H1 (cell line): ENCODE data around the gene CACNA1F. TPM values are rescaled to one million over a fixed set of nuclear protein-coding genes. Genes with fewer than 3 reads are reported as not detected.

Experiments
- CTCF ChIA-PET: fragments of 300-600 bp; sonication (Branson Sonifier 250); formaldehyde crosslinking; loops from one replicate; lab custom pipeline; 2021; ENCODE audit not compliant: partially characterized antibody; lab: Charles Lee
- POLR2A ChIA-PET: fragments of 300-600 bp; sonication (Branson Sonifier 250); formaldehyde crosslinking; loops from one replicate; lab custom pipeline; 2021; ENCODE audit warnings: inconsistent platforms; ENCODE audit not compliant: partially characterized antibody; lab: Charles Lee
- DNase-seq, 2 experiments: peaks; one replicate each; pipeline versions ENCODE4 v3.0.0 to v3.0.0-alpha.2; 2010 to 2022; ENCODE audit warnings: low spot score in 2 of 2, low read depth in 1 of 2, mixed read lengths in 1 of 2
- FAIRE-seq: peaks from 2 replicates; lab custom pipeline; 2011; peaks lifted over from hg19 to GRCh38; lab: Jason Lieb, UNC
- H2AFZ ChIP-seq: 2 replicates; pipeline ENCODE4 v1.8.1; 2012; ENCODE audit warnings: low read length, inconsistent platforms
- H2AK5ac ChIP-seq: 2 replicates; pipeline ENCODE4 v1.6.1; 2013; ENCODE audit warnings: low read depth, low read length
- H2BK120ac ChIP-seq: replicated peaks from 2 replicates; pipeline ENCODE3; 2013; ENCODE audit warnings: low read depth, low read length, inconsistent platforms
- H2BK12ac ChIP-seq: 2 replicates; pipeline ENCODE4 v1.6.1; 2013; ENCODE audit warnings: low read depth, low read length
- H2BK15ac ChIP-seq: 2 replicates; pipeline ENCODE4 v1.6.1; 2013; ENCODE audit warnings: low read length
- H2BK20ac ChIP-seq: 2 replicates; pipeline ENCODE4 v1.6.1; 2013; ENCODE audit warnings: low read length
- H2BK5ac ChIP-seq: 2 replicates; pipeline ENCODE4 v1.6.1; 2013; ENCODE audit warnings: low read depth, low read length
- H3K14ac ChIP-seq: 2 replicates; pipeline ENCODE4 v1.6.1; 2013; ENCODE audit warnings: inconsistent platforms; ENCODE audit not compliant: insufficient read length
- H3K18ac ChIP-seq: 2 replicates; pipeline ENCODE4 v1.6.1; 2013; ENCODE audit warnings: low read length; ENCODE audit errors: extremely low read depth
- H3K23ac ChIP-seq: 2 replicates; pipeline ENCODE4 v1.6.1; 2013; ENCODE audit warnings: inconsistent platforms; ENCODE audit not compliant: insufficient read length
- H3K23me2 ChIP-seq: 2 replicates; pipeline ENCODE4 v1.6.1; 2013; ENCODE audit warnings: low read depth, low read length
- H3K27ac ChIP-seq: 2 replicates; pipeline ENCODE4 v1.6.1; 2011; ENCODE audit warnings: low read depth, low read length, inconsistent platforms
- H3K27me3 ChIP-seq, 4 experiments: replicated peaks in 1 of 4; 1 replicate in 1 of 4; 2 replicates in 3 of 4; pipeline versions ENCODE4 v1.6.1 to v1.8.1; 2011 to 2013; ENCODE audit warnings: low read length in 3 of 4, mild to moderate bottlenecking in 3 of 4, inconsistent platforms in 2 of 4, mixed read lengths in 2 of 4, moderate library complexity in 1 of 4; ENCODE audit not compliant: control insufficient read depth in 3 of 4, insufficient read depth in 3 of 4; ENCODE audit errors: extremely low read depth in 1 of 4
- H3K36me3 ChIP-seq, 4 experiments: 2 replicates each; pipeline versions ENCODE4 v1.6.1 to v1.8.1; 2011 to 2013; ENCODE audit warnings: mild to moderate bottlenecking in 4 of 4, low read length in 3 of 4, moderate library complexity in 2 of 4, control low read depth in 1 of 4, inconsistent platforms in 1 of 4; ENCODE audit not compliant: insufficient read depth in 4 of 4, control insufficient read depth in 2 of 4
- H3K4ac ChIP-seq: replicated peaks from 2 replicates; pipeline ENCODE3; 2013; ENCODE audit warnings: low read length, low read depth, mixed read lengths, inconsistent platforms; ENCODE audit not compliant: insufficient read length
- H3K4me1 ChIP-seq, 4 experiments: replicated peaks in 1 of 4; 1 replicate in 1 of 4; 2 replicates in 3 of 4; pipeline versions ENCODE4 v1.6.1 to v1.8.1; 2011 to 2013; ENCODE audit warnings: low read length in 3 of 4, inconsistent platforms in 2 of 4, mixed read lengths in 1 of 4; ENCODE audit not compliant: insufficient read depth in 4 of 4, control insufficient read depth in 3 of 4
- H3K4me2 ChIP-seq, 2 experiments: 2 replicates each; pipeline versions ENCODE4 v1.6.1 to v1.8.1; 2011 to 2013; ENCODE audit warnings: low read depth in 2 of 2, low read length in 2 of 2, control low read depth in 1 of 2, inconsistent platforms in 1 of 2, mild to moderate bottlenecking in 1 of 2; ENCODE audit not compliant: insufficient read depth in 1 of 2
- H3K4me3 ChIP-seq, 4 experiments: fragments of 200-600, 300-600 bp in 1 of 4; sonication (generic), shearing (Covaris generic), sonication (Bioruptor Twin) in 1 of 4; 2 replicates each; pipeline versions ENCODE4 v1.5.1 to v1.8.1; 2011 to 2016; ENCODE audit warnings: low read length in 4 of 4, low read depth in 3 of 4, control low read depth in 2 of 4, inconsistent platforms in 2 of 4, mild to moderate bottlenecking in 2 of 4, mixed read lengths in 1 of 4, moderate library complexity in 1 of 4; ENCODE audit not compliant: insufficient read depth in 2 of 4; ENCODE audit errors: extremely low read depth in 1 of 4
- H3K56ac ChIP-seq: replicated peaks from 2 replicates; pipeline ENCODE3; 2013; ENCODE audit warnings: low read depth, mild to moderate bottlenecking, mixed read lengths, low read length, inconsistent platforms; ENCODE audit not compliant: insufficient read length
- H3K79me1 ChIP-seq: 2 replicates; pipeline ENCODE4 v1.6.1; 2013; ENCODE audit warnings: low read depth, low read length, control low read depth
- H3K79me2 ChIP-seq, 2 experiments: 2 replicates each; pipeline versions ENCODE4 v1.6.1 to v1.8.1; 2012 to 2013; ENCODE audit warnings: low read length in 2 of 2, mild to moderate bottlenecking in 2 of 2, inconsistent platforms in 1 of 2; ENCODE audit not compliant: insufficient read depth in 2 of 2, control insufficient read depth in 1 of 2
- H3K9ac ChIP-seq, 4 experiments: replicated peaks in 1 of 4; 1 replicate in 1 of 4; 2 replicates in 3 of 4; pipeline versions ENCODE4 v1.6.1 to v1.8.1; 2011 to 2013; ENCODE audit warnings: low read depth in 3 of 4, low read length in 3 of 4, control low read depth in 2 of 4, mild to moderate bottlenecking in 2 of 4, moderate library complexity in 2 of 4, inconsistent platforms in 1 of 4; ENCODE audit errors: extremely low read depth in 1 of 4
- H3K9me3 ChIP-seq, 2 experiments: 2 replicates each; pipeline versions ENCODE4 v1.6.1 to v1.8.1; 2012 to 2013; ENCODE audit warnings: mild to moderate bottlenecking in 2 of 2, moderate library complexity in 2 of 2, control low read depth in 1 of 2, inconsistent platforms in 1 of 2, low read depth in 1 of 2, low read length in 1 of 2, mixed read lengths in 1 of 2; ENCODE audit not compliant: insufficient read depth in 2 of 2
- H4K20me1 ChIP-seq, 2 experiments: replicated peaks in 1 of 2; 2 replicates each; pipeline versions ENCODE3 to v1.8.1; 2011 to 2013; ENCODE audit warnings: inconsistent platforms in 2 of 2, low read length in 2 of 2, mild to moderate bottlenecking in 1 of 2; ENCODE audit not compliant: insufficient read depth in 2 of 2, control insufficient read depth in 1 of 2
- H4K5ac ChIP-seq: 2 replicates; pipeline ENCODE4 v1.6.1; 2013; ENCODE audit warnings: low read length, low read depth, mixed read lengths, inconsistent platforms; ENCODE audit not compliant: insufficient read length
- H4K8ac ChIP-seq: 2 replicates; pipeline ENCODE4 v1.8.0; 2013; ENCODE audit warnings: mild to moderate bottlenecking, moderate library complexity, low read length, inconsistent platforms; ENCODE audit not compliant: insufficient read depth; ENCODE audit errors: extremely low read depth
- H4K91ac ChIP-seq: replicated peaks from 2 replicates; pipeline ENCODE3; 2013; ENCODE audit warnings: low read length, mixed read lengths, inconsistent platforms; ENCODE audit not compliant: insufficient read length
- ATF3 ChIP-seq: IDR thresholded peaks from 2 replicates; pipeline ENCODE4 v1.6.1; 2011; ENCODE audit warnings: low read depth, mild to moderate bottlenecking, low read length; ENCODE audit not compliant: insufficient read depth
- BACH1 ChIP-seq: IDR thresholded peaks from 2 replicates; pipeline ENCODE4 v1.6.1; 2012; ENCODE audit warnings: low read length, improper control_type of control experiment
- CHD1 ChIP-seq: IDR thresholded peaks from 2 replicates; pipeline ENCODE4 v1.6.1; 2012; ENCODE audit warnings: low read depth, low read length, improper control_type of control experiment
- EGR1 ChIP-seq: IDR thresholded peaks from 2 replicates; pipeline ENCODE4 v1.6.1; 2011; ENCODE audit warnings: low read depth, low read length, borderline replicate concordance
- HDAC2 ChIP-seq, 2 experiments: fragments of 300-600 bp in 1 of 2; sonication (generic) in 1 of 2; IDR thresholded peaks; 2 replicates each; pipeline ENCODE4 v1.6.1; 2011 to 2012; ENCODE audit warnings: low read depth in 2 of 2, low read length in 2 of 2, mild to moderate bottlenecking in 2 of 2, moderate library complexity in 2 of 2, borderline replicate concordance in 1 of 2, inconsistent platforms in 1 of 2
- JUN ChIP-seq: IDR thresholded peaks from 2 replicates; pipeline ENCODE4 v1.6.1; 2011; ENCODE audit warnings: low read depth, mild to moderate bottlenecking, improper control_type of control experiment, low read length
- NANOG ChIP-seq: IDR thresholded peaks from 2 replicates; pipeline ENCODE4 v1.6.1; 2011; ENCODE audit warnings: low read length, low read depth, mild to moderate bottlenecking, inconsistent platforms; ENCODE audit not compliant: insufficient read depth, poor library complexity, severe bottlenecking
- POLR2A ChIP-seq, 2 experiments: IDR thresholded peaks; 1 replicate in 1 of 2; 2 replicates in 1 of 2; pipeline ENCODE4 v1.6.1; 2011; ENCODE audit warnings: low read depth in 2 of 2, low read length in 2 of 2, mild to moderate bottlenecking in 2 of 2; ENCODE audit errors: control extremely low read depth in 1 of 2
- SP1 ChIP-seq: IDR thresholded peaks from 2 replicates; pipeline ENCODE4 v1.6.1; 2011; ENCODE audit warnings: low read depth, low read length
- SP4 ChIP-seq: IDR thresholded peaks from 2 replicates; pipeline ENCODE4 v1.6.1; 2012; ENCODE audit warnings: low read length, inconsistent platforms
- SRF ChIP-seq: IDR thresholded peaks from 2 replicates; pipeline ENCODE4 v1.6.1; 2011; ENCODE audit warnings: mild to moderate bottlenecking, low read depth, low read length, moderate library complexity
- TAF7 ChIP-seq: optimal IDR thresholded peaks from 2 replicates; pipeline ENCODE3; 2011; ENCODE audit warnings: low read depth, mild to moderate bottlenecking, inconsistent platforms, low read length, moderate library complexity, borderline replicate concordance
- TCF12 ChIP-seq: IDR thresholded peaks from 2 replicates; pipeline ENCODE4 v1.6.1; 2011; ENCODE audit warnings: low read depth, mild to moderate bottlenecking, low read length
- WGBS, 2 experiments: shearing (Covaris generic) in 1 of 2; methylation state at CpG; one replicate each; pipeline versions ENCODE4 v1.1.6 to v1.1.7; 2013 to 2015; ENCODE audit warnings: low lambda C conversion rate in 2 of 2, mixed read lengths in 2 of 2, inconsistent platforms in 1 of 2, low coverage in 1 of 2, missing lambda C conversion rate in 1 of 2; ENCODE audit not compliant: insufficient replicate concordance in 2 of 2, insufficient coverage in 1 of 2, insufficient read length in 1 of 2; ENCODE audit errors: extremely low coverage in 1 of 2, missing lambda C conversion rate in 1 of 2; 5-methylcytosine and 5-hydroxymethylcytosine counted together
- polyA plus RNA-seq, 7 experiments: library from polyadenylated mRNA; depleted of rRNA in 3 of 7; stranded (reverse) in 5 of 7; unstranded in 2 of 7; fragments of >200 nt in 5 of 7; fragments of 200-250 nt in 2 of 7; gene quantifications; 1 replicate in 5 of 7; 2 replicates in 1 of 7; 4 replicates in 1 of 7; pipeline versions ENCODE4 v1.2.1 to v1.2.3, GENCODE V29; 2011 to 2013; ENCODE audit warnings: missing spikeins in 2 of 7, mixed read lengths in 2 of 7
- total RNA-seq: library from RNA; stranded (reverse); fragmentation: NEBNext Ultra II Directional; extraction: Animal tissue kit (Norgen Biotek cat#: 25700); gene quantifications from 2 replicates; pipeline ENCODE4 v1.2.1, GENCODE V29; 2021

The CACNA1F gene
- total and polyA plus RNA-seq, 2 of the 8 experiments (the other 6 are each of a cell fraction or from before 2014, with no cell fraction given): 0.59 to 0.84 TPM

GRCh38 chrX:49188468-49189076 is 44.6 kb downstream of the CACNA1F start:
- H2BK120ac ChIP-seq: no peak overlapping the region
- no peak overlapping the region for H4K8ac ChIP-seq
- FAIRE-seq (no peak), DNase-seq (no peak)
- no peak overlapping the region for H2BK12ac ChIP-seq
- no peak overlapping the region for H3K56ac ChIP-seq
- H3K14ac ChIP-seq: no peak overlapping the region
- H3K4me2 ChIP-seq: no peak overlapping the region
- H2BK15ac ChIP-seq: no peak overlapping the region
- no peaks in the 10 kb centered on the region for H3K36me3 ChIP-seq
- H3K18ac ChIP-seq: no peak overlapping the region
- no peak overlapping the region for H2BK5ac ChIP-seq
- H3K9me3 ChIP-seq: no peaks in the 10 kb centered on the region
- H2AK5ac ChIP-seq: no peak overlapping the region
- POLR2A ChIA-PET: interaction anchor here (1.0 to 1.4 kb wide), 2 partner anchors 9 to 29 kb away, joined by 3 read pairs; no protein-coding TSS in a partner anchor
- H3K79me2 ChIP-seq: no peaks in the 10 kb centered on the region
- H4K91ac ChIP-seq: no peak overlapping the region
- no peak overlapping the region for H3K23ac ChIP-seq
- H3K27ac ChIP-seq: no peak overlapping the region
- H4K20me1 ChIP-seq: peaks cover 0 to 1% of the 10 kb centered on the region in 2 experiments
- H2BK20ac ChIP-seq: no peak overlapping the region
- peaks cover 3 to 6% (median 4%) of the 10 kb centered on the region in 4 experiments; a peak in 4 of 7 replicates for H3K4me1 ChIP-seq
- no peak overlapping the region for H2AFZ ChIP-seq
- H4K5ac ChIP-seq: no peak overlapping the region
- H3K23me2 ChIP-seq: peaks cover 7% of the 10 kb centered on the region; the same call in 1 of the 2 replicates
- TF ChIP-seq EGR1 (no peak), CHD1 (no peak), ATF3 (no peak), JUN (no peak), NANOG (no peak), BACH1 (no peak), HDAC2 (IDR thresholded peaks at IDR 0.05; ENCODE audit: borderline replicate concordance in 1 of 2, low read depth in 2 of 2, low read length in 2 of 2) (no peak), SP1 (no peak), SRF (no peak), SP4 (no peak), TCF12 (no peak), TAF7 (no peak), POLR2A (IDR thresholded peaks at IDR 0.05; ENCODE audit: control extremely low read depth in 1 of 2, low read depth in 2 of 2, low read length in 2 of 2) (no peak)
- H3K27me3 ChIP-seq: no peaks in the 10 kb centered on the region
- H3K4ac ChIP-seq: no peak overlapping the region
- WGBS, 2 experiments: 92% methylated on average over 3 of the region's 8 CpGs; no CpG with 5 or more reads in 1 of the 2 experiments
- H3K79me1 ChIP-seq: no peaks in the 10 kb centered on the region
- CTCF ChIA-PET: interaction anchor here (1.2 kb wide), 1 partner anchor 29 kb away, joined by 3 read pairs; no protein-coding TSS in a partner anchor
- H3K9ac ChIP-seq: no peak overlapping the region
- no peak overlapping the region for H3K4me3 ChIP-seq
